Loucy (cell line): Measurements from ENCODE around the gene FGF9.

ENCODE experiments used
- EZH2phosphoT487 ChIP-seq: fragments of 200-600 bp; IDR thresholded peaks from 2 replicates; pipeline ENCODE4 v1.6.1; 2018; ENCODE audit warnings: antibody characterized with exemption, mild to moderate bottlenecking, moderate library complexity, borderline replicate concordance
- TF ChIP-seq, protein P1 (sequence below): fragments of 200-600 bp; sonication (generic); conservative IDR thresholded peaks from 2 replicates; pipeline ENCODE4 v1.5.1; 2014; ENCODE audit warnings: mild to moderate bottlenecking, antibody characterized with exemption, low read length

DNA sequence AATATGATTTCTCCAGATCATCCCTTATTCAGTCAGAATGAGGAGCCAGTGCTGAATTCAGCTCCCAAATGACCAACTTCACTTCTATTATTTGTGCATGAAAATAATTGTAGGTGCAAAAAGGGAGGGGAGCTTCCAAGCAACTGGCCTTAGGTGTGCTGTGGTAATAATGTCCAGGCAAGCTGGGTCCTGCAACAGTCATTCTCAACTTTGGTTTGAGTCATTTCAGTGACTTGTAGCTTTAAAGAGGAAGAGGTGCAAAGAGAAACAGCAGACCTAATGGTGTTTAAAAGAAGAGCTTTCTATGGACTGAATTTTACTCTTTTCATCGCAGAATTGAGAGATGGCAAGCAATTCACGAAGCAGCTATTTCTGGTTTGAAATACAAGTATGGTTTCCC is 29.2 kb upstream of the FGF9 start:
- TF ChIP-seq, protein P1, sequence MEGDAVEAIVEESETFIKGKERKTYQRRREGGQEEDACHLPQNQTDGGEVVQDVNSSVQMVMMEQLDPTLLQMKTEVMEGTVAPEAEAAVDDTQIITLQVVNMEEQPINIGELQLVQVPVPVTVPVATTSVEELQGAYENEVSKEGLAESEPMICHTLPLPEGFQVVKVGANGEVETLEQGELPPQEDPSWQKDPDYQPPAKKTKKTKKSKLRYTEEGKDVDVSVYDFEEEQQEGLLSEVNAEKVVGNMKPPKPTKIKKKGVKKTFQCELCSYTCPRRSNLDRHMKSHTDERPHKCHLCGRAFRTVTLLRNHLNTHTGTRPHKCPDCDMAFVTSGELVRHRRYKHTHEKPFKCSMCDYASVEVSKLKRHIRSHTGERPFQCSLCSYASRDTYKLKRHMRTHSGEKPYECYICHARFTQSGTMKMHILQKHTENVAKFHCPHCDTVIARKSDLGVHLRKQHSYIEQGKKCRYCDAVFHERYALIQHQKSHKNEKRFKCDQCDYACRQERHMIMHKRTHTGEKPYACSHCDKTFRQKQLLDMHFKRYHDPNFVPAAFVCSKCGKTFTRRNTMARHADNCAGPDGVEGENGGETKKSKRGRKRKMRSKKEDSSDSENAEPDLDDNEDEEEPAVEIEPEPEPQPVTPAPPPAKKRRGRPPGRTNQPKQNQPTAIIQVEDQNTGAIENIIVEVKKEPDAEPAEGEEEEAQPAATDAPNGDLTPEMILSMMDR: no peak
- TF ChIP-seq EZH2phosphoT487: no peak
